ENCODE measurements around the gene SLF1. TPM values are rescaled to one million over a fixed set of nuclear protein-coding genes. Genes with fewer than 3 reads are reported as not detected.

The SLF1 gene
- polyA plus RNA-seq, 3 donors, result 1.1 to 2.7 (median 2.0) TPM

GRCh38 chr5:94667937-94668336, 49.5 kb downstream of the SLF1 start:
- Mint-ChIP-seq H3K27me3 (ENCODE audit: low read depth in 3 of 3) (peaks cover 0 to 2% (median 0%) of the 10 kb centered on the region in 3 donors), H3K9me3 (no peaks in the 10 kb centered on the region), H3K27ac (peak overlapping the region in 1 of 7 donors; percentile 16), H3K4me3 (no peak overlapping the region), H3K4me1 (peaks cover 1% of the 10 kb centered on the region), H3K36me3 (peaks cover 18 to 41% of the 10 kb centered on the region in 2 donors)
- no peaks in the 10 kb centered on the region for H4K20me1 ChIP-seq (ENCODE audit: insufficient read depth, low read length)
- no peak overlapping the region for H3K4me2 ChIP-seq (replicated peaks; ENCODE audit: extremely low read depth, low read length, poor library complexity, severe bottlenecking)
- no peak overlapping the region for H3K27ac ChIP-seq (ENCODE audit: low read depth in 1 of 2, low read length in 2 of 2)
- no peaks in the 10 kb centered on the region for H3K4me1 ChIP-seq (ENCODE audit: control insufficient read depth in 1 of 2, insufficient read depth in 2 of 2, low read length in 2 of 2)
- H3K79me2 ChIP-seq (ENCODE audit: insufficient read depth, low read length), result no peaks in the 10 kb centered on the region
- no peak for TF ChIP-seq CTCF (IDR thresholded peaks at IDR 0.05)
- DNase-seq, result no peak
- intact Hi-C loops (cut with micrococcal nuclease), result no loop called here
- H3K27me3 ChIP-seq (ENCODE audit: control insufficient read depth in 2 of 2, insufficient read depth in 2 of 2, low read length in 2 of 2), result no peaks in the 10 kb centered on the region
- no peak overlapping the region for H3K9ac ChIP-seq (ENCODE audit: insufficient read depth, low read length, poor library complexity, severe bottlenecking)
- H2AFZ ChIP-seq (ENCODE audit: insufficient read depth, low read depth, low read length, poor library complexity, severe bottlenecking), result no peak overlapping the region
- WGBS (ENCODE audit: insufficient coverage), result 61% methylated on average over 2 of the region's 3 CpGs
- peaks cover 14 to 35% of the 10 kb centered on the region in 2 donors for H3K36me3 ChIP-seq (replicated peaks in 1 of 2; ENCODE audit: control insufficient read depth in 1 of 2, insufficient read depth in 2 of 2, low read length in 2 of 2)
- H3K4me3 ChIP-seq (replicated peaks in 1 of 3; ENCODE audit: low read depth in 2 of 3, low read length in 3 of 3), result no peak overlapping the region
- H3K9me3 ChIP-seq (replicated peaks in 1 of 2; ENCODE audit: control insufficient read depth in 1 of 2, insufficient read depth in 1 of 2, low read length in 2 of 2), result no peaks in the 10 kb centered on the region

GRCh38 chr5:94670726-94671125, 52.3 kb downstream of the SLF1 start:
- no peak overlapping the region for H3K4me3 ChIP-seq (replicated peaks in 1 of 3; ENCODE audit: low read depth in 2 of 3, low read length in 3 of 3)
- no peak overlapping the region for H3K9ac ChIP-seq (ENCODE audit: insufficient read depth, low read length, poor library complexity, severe bottlenecking)
- H3K36me3 Mint-ChIP-seq, result peaks cover 24 to 38% of the 10 kb centered on the region in 2 donors
- H3K27me3 ChIP-seq (ENCODE audit: control insufficient read depth in 2 of 2, insufficient read depth in 2 of 2, low read length in 2 of 2), result no peaks in the 10 kb centered on the region
- DNase-seq, result no peak
- no peaks in the 10 kb centered on the region for H3K9me3 ChIP-seq (replicated peaks in 1 of 2; ENCODE audit: control insufficient read depth in 1 of 2, insufficient read depth in 1 of 2, low read length in 2 of 2)
- H3K79me2 ChIP-seq (ENCODE audit: insufficient read depth, low read length), result no peaks in the 10 kb centered on the region
- H4K20me1 ChIP-seq (ENCODE audit: insufficient read depth, low read length), result no peaks in the 10 kb centered on the region
- peaks cover 2% of the 10 kb centered on the region for H3K4me1 Mint-ChIP-seq
- H2AFZ ChIP-seq (ENCODE audit: insufficient read depth, low read depth, low read length, poor library complexity, severe bottlenecking), result no peak overlapping the region
- no peak for TF ChIP-seq CTCF (IDR thresholded peaks at IDR 0.05)
- H3K9me3 Mint-ChIP-seq, result no peaks in the 10 kb centered on the region
- H3K27me3 Mint-ChIP-seq (ENCODE audit: low read depth in 3 of 3), result peaks cover 0 to 2% (median 0%) of the 10 kb centered on the region in 3 donors
- no peaks in the 10 kb centered on the region for H3K4me1 ChIP-seq (ENCODE audit: control insufficient read depth in 1 of 2, insufficient read depth in 2 of 2, low read length in 2 of 2)
- no peak overlapping the region for H3K27ac ChIP-seq (ENCODE audit: low read depth in 1 of 2, low read length in 2 of 2)
- intact Hi-C loops (cut with micrococcal nuclease), result no loop called here
- H3K27ac Mint-ChIP-seq, result no peak overlapping the region
- no peak overlapping the region for H3K4me2 ChIP-seq (replicated peaks; ENCODE audit: extremely low read depth, low read length, poor library complexity, severe bottlenecking)
- H3K4me3 Mint-ChIP-seq, result no peak overlapping the region
- H3K36me3 ChIP-seq (replicated peaks in 1 of 2; ENCODE audit: control insufficient read depth in 1 of 2, insufficient read depth in 2 of 2, low read length in 2 of 2), result peaks cover 4 to 13% of the 10 kb centered on the region in 2 donors
- no CpG with 5 or more reads among the region's 1 CpG for WGBS (ENCODE audit: insufficient coverage)
